ENCODE data around the gene DPYD. TPM values are rescaled to one million over a fixed set of nuclear protein-coding genes. Genes with fewer than 3 reads are reported as not detected.

DPYD gene
- total RNA-seq, 4 donors from 2014 or later = 35.7 to 65.4 (median 43.7) TPM

GRCh38 chr1:97726386-97726785 lies 194.4 kb downstream of the DPYD start:
- H3K36me3 ChIP-seq = peaks cover 0 to 2% (median 0%) of the 10 kb centered on the region in 3 donors
- H3K27ac ChIP-seq = no peak overlapping the region
- TF ChIP-seq POLR2A (IDR thresholded peaks at IDR 0.05) (no peak), EP300 (IDR thresholded peaks at IDR 0.05) (no peak), CTCF (IDR thresholded peaks at IDR 0.05) (no peak)
- no peak overlapping the region for H3K4me3 ChIP-seq
- H3K27me3 ChIP-seq = no peaks in the 10 kb centered on the region
- DNase-seq (ENCODE audit: low spot score in 2 of 2) = no peak
- H3K9me3 ChIP-seq = peaks cover 0 to 12% (median 0%) of the 10 kb centered on the region in 4 donors
- no peaks in the 10 kb centered on the region for H3K4me1 ChIP-seq

GRCh38 chr1:97721221-97721620 lies 199.6 kb downstream of the DPYD start:
- Histone ChIP-seq H3K9me3 (peaks cover 0 to 12% (median 0%) of the 10 kb centered on the region in 4 donors), H3K27me3 (no peaks in the 10 kb centered on the region), H3K36me3 (peaks cover 0 to 19% (median 0%) of the 10 kb centered on the region in 3 donors), H3K27ac (no peak overlapping the region), H3K4me1 (no peaks in the 10 kb centered on the region), H3K4me3 (no peak overlapping the region)
- DNase-seq (ENCODE audit: low spot score in 2 of 2) = no peak
- WGBS, 2 donors = 89 to 92% methylated on average over 2 of the region's 2 CpGs
- no peak for TF ChIP-seq CTCF (IDR thresholded peaks at IDR 0.05)
- no peak for TF ChIP-seq EP300 (IDR thresholded peaks at IDR 0.05)

- Histone ChIP-seq H3K4me3 (no peak overlapping the region), H3K4me1 (no peaks in the 10 kb centered on the region), H3K27me3 (no peaks in the 10 kb centered on the region), H3K9me3 (no peaks in the 10 kb centered on the region), H3K27ac (no peak overlapping the region), H3K36me3 (no peaks in the 10 kb centered on the region)
- no peak for DNase-seq (ENCODE audit: low spot score in 2 of 2)
- no peak for TF ChIP-seq CTCF (IDR thresholded peaks at IDR 0.05)
- no peak for TF ChIP-seq EP300 (IDR thresholded peaks at IDR 0.05)
- no peak for TF ChIP-seq POLR2A (IDR thresholded peaks at IDR 0.05)
- 90 to 93% methylated on average over 5 of the region's 5 CpGs for WGBS, 2 donors
These were observed 207.9 kb downstream of the DPYD start for GRCh38 chr1:97712980-97713379.

- 96 to 97% methylated on average over 1 of the region's 1 CpG for WGBS, 2 donors
- DNase-seq (ENCODE audit: low spot score in 2 of 2) = no peak
- Histone ChIP-seq H3K9me3 (no peaks in the 10 kb centered on the region), H3K27me3 (no peaks in the 10 kb centered on the region), H3K4me1 (no peaks in the 10 kb centered on the region), H3K4me3 (no peak overlapping the region), H3K27ac (no peak overlapping the region), H3K36me3 (no peaks in the 10 kb centered on the region)
- TF ChIP-seq POLR2A (IDR thresholded peaks at IDR 0.05) = no peak
- TF ChIP-seq EP300 (IDR thresholded peaks at IDR 0.05) = no peak
- no peak for TF ChIP-seq CTCF (IDR thresholded peaks at IDR 0.05)
These were observed 209.0 kb downstream of the DPYD start for GRCh38 chr1:97711858-97712257.

GRCh38 chr1:97693601-97694000 lies 227.2 kb downstream of the DPYD start:
- Histone ChIP-seq H3K27me3 (no peaks in the 10 kb centered on the region), H3K4me1 (no peaks in the 10 kb centered on the region), H3K9me3 (no peaks in the 10 kb centered on the region), H3K4me3 (no peak overlapping the region), H3K27ac (no peak overlapping the region), H3K36me3 (peaks cover 0 to 8% (median 0%) of the 10 kb centered on the region in 3 donors)
- 68 to 81% methylated on average over 1 of the region's 1 CpG for WGBS, 2 donors
- no peak for DNase-seq (ENCODE audit: low spot score in 2 of 2)
- TF ChIP-seq EP300 (IDR thresholded peaks at IDR 0.05) (no peak), CTCF (IDR thresholded peaks at IDR 0.05) (no peak), POLR2A (IDR thresholded peaks at IDR 0.05) (no peak)

Measured in tibial nerve (tissue), 4 donors.